ENCODE results near the gene DGKA.
"Not testable (repeated sequence)": the region's sequence is repeated elsewhere in the genome, so short reads cannot be mapped to it uniquely, and the experiment has no call there.

The DGKA gene

DNA sequence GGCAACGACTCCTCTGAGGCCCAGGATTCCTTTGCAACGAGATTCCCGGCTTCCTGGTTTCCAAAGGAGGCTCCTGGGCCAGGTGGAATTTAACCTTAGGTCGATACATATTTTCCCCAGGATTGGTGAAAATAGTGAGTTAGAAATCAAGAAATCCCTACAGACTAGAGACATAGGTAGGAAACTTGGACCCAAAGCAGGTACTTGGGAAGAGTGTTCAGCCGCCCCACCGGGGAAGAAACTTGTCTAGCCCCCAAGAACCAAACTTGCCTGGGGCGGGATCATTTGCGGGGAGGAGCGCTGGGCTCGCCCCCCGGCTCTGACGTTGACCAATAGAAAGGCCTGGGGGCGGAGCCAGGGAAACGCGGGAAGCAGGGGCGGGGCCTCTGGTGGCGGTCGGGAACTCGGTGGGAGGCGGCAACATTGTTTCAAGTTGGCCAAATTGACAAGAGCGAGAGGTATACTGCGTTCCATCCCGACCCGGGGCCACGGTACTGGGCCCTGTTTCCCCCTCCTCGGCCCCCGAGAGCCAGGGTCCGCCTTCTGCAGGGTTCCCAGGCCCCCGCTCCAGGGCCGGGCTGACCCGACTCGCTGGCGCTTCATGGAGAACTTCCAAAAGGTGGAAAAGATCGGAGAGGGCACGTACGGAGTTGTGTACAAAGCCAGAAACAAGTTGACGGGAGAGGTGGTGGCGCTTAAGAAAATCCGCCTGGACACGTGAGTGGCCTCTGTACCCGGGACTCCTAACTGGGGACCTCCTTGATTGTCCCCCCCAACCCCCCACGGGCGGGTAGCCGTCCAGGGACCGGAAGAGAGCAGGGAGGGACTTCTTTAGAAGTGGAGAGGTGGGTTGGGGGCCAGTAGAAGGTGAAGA lies 35.7 kb downstream of the DGKA start, which contains the start of gene CDK2:
Gene CDK2, plus strand, starts transcription at position 423 of the 874 bp plus-strand sequence. Its CDS starts 179 bp downstream, at position 602.
- no peak for DNase-seq (ENCODE audit: low read depth, low spot score)

DNA sequence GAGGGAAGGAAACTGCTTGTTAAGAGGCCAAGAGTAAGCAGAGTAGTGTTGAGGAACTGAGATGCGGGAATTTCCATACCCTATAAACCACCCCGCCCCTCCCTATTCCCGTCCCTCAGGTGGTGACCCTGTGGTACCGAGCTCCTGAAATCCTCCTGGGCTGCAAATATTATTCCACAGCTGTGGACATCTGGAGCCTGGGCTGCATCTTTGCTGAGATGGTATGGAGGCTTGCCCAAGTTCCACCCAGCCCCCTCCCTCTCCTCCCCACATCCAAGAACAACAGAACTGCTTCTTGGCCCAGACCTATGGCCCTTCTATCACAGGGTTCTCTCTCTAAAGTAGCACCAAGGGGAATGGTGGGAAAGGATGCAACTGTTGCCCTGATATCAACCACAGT lies 38.4 kb downstream of the DGKA start:
- no peak for DNase-seq (ENCODE audit: low read depth, low spot score)

- no peak for DNase-seq (ENCODE audit: low read depth, low spot score)
These were observed 39.8 kb downstream of the DGKA start for GRCh38 chr12:55970775-55971174.

DNA sequence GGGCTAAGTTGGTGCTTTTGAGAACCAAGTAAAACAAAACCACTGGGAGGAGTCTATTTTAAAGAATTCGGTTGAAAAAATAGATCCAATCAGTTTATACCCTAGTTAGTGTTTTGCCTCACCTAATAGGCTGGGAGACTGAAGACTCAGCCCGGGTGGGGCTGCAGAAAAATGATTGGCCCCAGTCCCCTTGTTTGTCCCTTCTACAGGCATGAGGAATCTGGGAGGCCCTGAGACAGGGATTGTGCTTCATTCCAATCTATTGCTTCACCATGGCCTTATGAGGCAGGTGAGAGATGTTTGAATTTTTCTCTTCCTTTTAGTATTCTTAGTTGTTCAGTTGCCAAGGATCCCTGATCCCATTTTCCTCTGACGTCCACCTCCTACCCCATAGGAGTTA lies 41.1 kb downstream of the DGKA start:
- no peak for DNase-seq (ENCODE audit: low read depth, low spot score)

- no peak for DNase-seq (ENCODE audit: low read depth, low spot score)
These were observed 41.5 kb downstream of the DGKA start for GRCh38 chr12:55972456-55972855.

- DNase-seq (ENCODE audit: low read depth, low spot score) = no peak
These were observed 42.1 kb downstream of the DGKA start for GRCh38 chr12:55972911-55973598.

- DNase-seq (ENCODE audit: low read depth, low spot score) = peak; percentile 100
These were observed 42.8 kb downstream of the DGKA start, which contains the start of gene RAB5B for GRCh38 chr12:55973599-55974307. Gene RAB5B (plus strand): TSS chr12:55974078. CDS start chr12:55986961, 12,883 bp downstream.

- no peak for DNase-seq (ENCODE audit: low read depth, low spot score)
These were observed 43.4 kb downstream of the DGKA start for GRCh38 chr12:55974308-55974730.

GRCh38 chr12:55978393-55978792 lies 47.4 kb downstream of the DGKA start:
- no peak for DNase-seq (ENCODE audit: low read depth, low spot score)

DNA sequence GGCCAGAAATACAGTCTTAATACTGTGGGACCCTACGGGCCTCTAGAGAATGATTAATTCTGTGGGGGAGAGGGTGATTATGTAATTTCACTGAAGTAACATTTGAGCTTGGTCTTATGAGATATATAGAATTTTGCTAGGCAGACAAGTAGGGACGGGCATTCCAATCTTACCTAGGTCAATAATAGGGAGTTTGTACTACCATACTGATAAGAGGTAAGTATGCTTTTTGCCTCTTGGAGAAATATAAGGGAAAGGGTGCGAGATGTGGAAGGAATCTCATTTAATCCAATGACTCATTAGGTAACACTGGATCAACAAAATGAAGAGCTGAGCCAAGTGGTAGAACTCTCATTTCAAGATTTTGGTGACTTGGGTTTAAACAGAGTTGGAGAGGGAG lies 48.1 kb downstream of the DGKA start:
- no peak for DNase-seq (ENCODE audit: low read depth, low spot score)

DNA sequence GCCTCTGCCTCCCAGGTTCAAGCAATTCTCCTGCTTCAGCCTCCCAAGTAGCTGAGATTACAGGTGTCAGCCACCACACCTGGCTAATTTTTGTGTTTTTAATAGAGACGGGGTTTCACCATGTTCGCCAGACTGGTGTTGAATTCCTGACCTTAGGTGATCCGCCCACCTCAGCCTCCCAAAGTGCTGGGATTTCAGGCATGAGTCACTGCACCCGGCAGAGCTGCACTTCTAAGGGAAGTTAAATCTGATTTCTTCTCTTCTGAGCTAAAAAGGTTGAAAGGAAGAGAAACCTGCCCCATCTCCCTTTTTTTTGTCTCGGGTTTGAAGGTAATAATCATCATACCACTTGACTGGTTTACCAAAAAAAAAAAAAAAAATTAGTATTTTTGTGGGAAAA lies 50.9 kb downstream of the DGKA start:
- DNase-seq (ENCODE audit: low read depth, low spot score) = not testable (repeated sequence)

GRCh38 chr12:55982319-55982936 lies 51.5 kb downstream of the DGKA start:
- no peak for DNase-seq (ENCODE audit: low read depth, low spot score)

DNA sequence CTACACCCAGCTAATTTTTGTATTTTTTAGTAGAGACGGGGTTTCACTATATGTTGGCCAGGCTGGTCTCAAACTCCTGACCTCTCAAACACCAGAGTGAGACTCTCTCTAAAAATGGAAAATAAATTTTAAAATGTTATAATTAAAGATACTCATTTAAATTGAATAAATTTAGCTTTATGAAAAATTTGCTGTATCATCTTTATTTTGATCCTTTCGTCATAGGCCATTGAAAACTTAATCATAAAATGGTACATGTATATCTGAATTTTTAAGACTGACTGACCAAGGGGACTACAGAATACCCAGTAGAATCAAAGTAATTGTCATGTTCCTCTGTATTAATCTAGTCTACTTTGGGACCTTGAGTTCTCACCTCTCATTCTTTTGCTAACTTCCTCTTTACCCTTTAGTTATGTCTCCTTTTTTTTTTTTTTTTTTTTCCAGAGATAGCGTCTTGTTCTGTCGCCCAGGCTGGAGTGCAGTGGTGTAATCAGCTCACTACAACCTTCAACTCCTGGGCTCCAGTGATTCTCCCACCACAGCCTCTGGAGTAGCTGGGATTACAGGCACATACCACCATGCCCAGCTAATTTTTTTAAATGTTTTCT lies 52.4 kb downstream of the DGKA start:
- DNase-seq (ENCODE audit: low read depth, low spot score) = no peak

GRCh38 chr12:55984861-55985260 lies 53.9 kb downstream of the DGKA start:
- DNase-seq (ENCODE audit: low read depth, low spot score) = no peak

GRCh38 chr12:55985341-55985740 lies 54.4 kb downstream of the DGKA start:
- DNase-seq (ENCODE audit: low read depth, low spot score) = no peak

DNA sequence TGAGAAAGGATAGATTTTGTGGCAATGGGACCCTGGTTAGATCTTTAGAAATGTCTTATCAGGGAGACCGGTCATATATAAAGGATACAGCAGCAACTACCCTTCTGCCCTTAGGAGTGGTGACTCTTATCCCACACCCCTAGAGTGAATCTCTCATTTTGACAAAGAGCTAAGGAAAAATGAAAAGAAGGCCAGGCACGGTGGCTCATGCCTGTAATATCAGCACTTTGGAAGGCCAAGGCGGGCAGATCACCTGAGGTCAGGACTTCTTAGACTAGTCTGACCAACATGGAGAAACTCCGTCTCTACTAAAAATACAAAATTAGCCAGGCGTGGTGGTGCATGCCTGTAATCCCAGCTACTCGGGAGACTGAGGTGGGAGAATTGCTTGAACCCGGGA lies 55.0 kb downstream of the DGKA start:
- not testable (repeated sequence) for DNase-seq (ENCODE audit: low read depth, low spot score)

DNA sequence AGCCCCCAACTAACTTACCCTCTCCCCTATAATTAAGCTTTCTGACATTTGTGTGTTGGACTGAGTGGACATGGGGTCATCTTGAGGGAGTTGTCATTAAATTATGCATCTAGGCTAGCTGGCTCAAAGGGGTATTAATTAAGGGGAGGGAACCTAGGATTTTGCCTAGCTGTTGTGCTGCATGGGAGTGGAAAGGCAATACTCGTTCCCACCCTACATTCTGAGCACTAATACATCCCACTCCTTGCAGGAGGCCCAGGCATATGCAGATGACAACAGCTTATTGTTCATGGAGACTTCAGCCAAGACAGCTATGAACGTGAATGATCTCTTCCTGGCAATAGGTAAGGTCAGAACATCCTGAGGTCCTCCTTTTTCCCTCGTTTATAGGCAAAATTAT lies 60.1 kb downstream of the DGKA start:
- no peak for DNase-seq (ENCODE audit: low read depth, low spot score)

- DNase-seq (ENCODE audit: low read depth, low spot score) = no peak
These were observed 62.4 kb downstream of the DGKA start for GRCh38 chr12:55993230-55993853.

DNA sequence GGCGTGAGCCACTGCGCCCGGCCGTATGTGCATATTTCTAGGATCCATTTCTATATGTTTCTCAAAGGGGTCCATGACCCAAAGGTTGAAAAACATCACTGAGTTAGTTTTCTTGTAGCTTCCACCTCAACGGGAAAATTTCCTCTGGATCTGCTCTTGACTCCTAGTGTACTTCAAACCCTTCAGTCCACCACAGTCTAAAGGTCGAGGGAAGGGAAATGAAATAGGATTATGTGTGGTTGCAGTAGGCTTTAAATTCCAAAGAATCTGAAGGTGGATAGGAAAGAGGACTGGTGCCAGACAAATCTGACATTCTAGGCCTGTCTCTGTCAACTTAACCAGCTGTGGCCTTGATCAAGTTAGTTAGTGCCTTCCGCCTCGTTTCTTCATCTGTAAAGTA lies 64.4 kb downstream of the DGKA start:
- no peak for DNase-seq (ENCODE audit: low read depth, low spot score)

DNA sequence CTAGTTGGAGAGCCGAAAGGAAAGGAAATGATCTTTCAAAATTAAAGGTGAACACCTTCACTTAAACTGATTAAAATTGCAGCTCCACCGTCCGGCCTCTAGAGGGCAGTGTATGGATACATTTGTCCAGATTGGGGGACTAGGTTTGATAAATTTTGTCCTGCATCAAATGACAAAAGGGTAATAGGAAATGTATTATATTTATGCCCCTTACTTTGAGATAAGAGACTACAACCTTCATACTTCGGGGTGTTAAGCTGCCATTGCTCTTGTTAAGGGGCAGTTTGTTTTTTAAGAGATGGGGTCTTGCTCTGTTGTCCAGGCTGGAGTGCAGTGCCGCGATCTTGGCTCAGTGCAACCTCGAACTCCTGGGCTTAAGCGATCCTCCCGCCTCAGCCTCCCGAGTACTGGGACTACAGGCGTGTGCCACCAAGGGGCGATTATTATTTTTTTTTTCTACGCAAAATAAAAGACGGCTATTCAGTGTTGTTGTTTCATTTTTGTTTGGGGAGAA lies 65.3 kb downstream of the DGKA start:
- no peak for DNase-seq (ENCODE audit: low read depth, low spot score)
